Measurements from ENCODE around the gene C1QTNF9.

Gene C1QTNF9

DNA sequence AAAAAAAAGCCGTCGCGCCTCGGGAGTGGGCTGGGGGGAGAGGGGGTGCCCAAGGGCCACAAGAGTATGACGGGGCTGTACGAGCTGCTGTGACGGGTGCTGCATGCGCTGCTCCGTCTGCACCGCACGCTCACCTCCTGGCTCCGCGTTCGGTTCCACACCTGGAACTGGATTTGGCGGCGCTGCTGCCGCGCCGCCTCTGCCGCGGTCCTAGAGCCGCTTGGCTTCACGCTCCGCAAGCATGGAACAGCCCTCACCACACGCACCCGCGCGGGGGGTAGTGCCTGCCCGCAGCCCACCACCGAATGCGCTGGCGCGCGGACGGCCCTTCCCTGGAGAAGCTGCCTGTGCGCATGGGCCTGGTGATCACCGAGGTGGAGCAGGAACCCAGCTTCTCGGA, 18.8 kb downstream of the C1QTNF9 start:
- Histone ChIP-seq H4K20me1 (ENCODE audit: insufficient read depth, low read length) (no peaks in the 10 kb centered on the region), H3K9ac (ENCODE audit: low read depth, low read length) (no peak overlapping the region), H3K79me2 (ENCODE audit: insufficient read depth, low read length) (no peaks in the 10 kb centered on the region), H3K9me3 (ENCODE audit: insufficient read depth, low read length, severe bottlenecking) (no peaks in the 10 kb centered on the region), H3K27ac (ENCODE audit: low read length) (no peak overlapping the region), H2AFZ (ENCODE audit: low read depth, low read length) (no peak overlapping the region), H3K4me1 (ENCODE audit: insufficient read depth, low read length) (no peaks in the 10 kb centered on the region), H3K36me3 (ENCODE audit: insufficient read depth, low read length) (no peaks in the 10 kb centered on the region), H3K4me3 (ENCODE audit: low read depth in 1 of 2, low read length in 2 of 2) (no peak overlapping the region), H3K4me2 (ENCODE audit: insufficient read depth, low read length) (no peak overlapping the region), H3K27me3 (ENCODE audit: insufficient read depth, low read length, poor library complexity) (no peaks in the 10 kb centered on the region)
- ATAC-seq (ENCODE audit: insufficient read depth, low read depth) (no peak), DNase-seq (no peak)
- TF ChIP-seq EZH2 (IDR thresholded peaks at IDR 0.05; ENCODE audit: borderline replicate concordance, low read depth, low read length, severe bottlenecking), result no peak
- TF ChIP-seq, protein P1, sequence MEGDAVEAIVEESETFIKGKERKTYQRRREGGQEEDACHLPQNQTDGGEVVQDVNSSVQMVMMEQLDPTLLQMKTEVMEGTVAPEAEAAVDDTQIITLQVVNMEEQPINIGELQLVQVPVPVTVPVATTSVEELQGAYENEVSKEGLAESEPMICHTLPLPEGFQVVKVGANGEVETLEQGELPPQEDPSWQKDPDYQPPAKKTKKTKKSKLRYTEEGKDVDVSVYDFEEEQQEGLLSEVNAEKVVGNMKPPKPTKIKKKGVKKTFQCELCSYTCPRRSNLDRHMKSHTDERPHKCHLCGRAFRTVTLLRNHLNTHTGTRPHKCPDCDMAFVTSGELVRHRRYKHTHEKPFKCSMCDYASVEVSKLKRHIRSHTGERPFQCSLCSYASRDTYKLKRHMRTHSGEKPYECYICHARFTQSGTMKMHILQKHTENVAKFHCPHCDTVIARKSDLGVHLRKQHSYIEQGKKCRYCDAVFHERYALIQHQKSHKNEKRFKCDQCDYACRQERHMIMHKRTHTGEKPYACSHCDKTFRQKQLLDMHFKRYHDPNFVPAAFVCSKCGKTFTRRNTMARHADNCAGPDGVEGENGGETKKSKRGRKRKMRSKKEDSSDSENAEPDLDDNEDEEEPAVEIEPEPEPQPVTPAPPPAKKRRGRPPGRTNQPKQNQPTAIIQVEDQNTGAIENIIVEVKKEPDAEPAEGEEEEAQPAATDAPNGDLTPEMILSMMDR (IDR thresholded peaks at IDR 0.05; ENCODE audit: borderline replicate concordance, extremely low read depth, low read length, poor library complexity, severe bottlenecking), result no peak

DNA sequence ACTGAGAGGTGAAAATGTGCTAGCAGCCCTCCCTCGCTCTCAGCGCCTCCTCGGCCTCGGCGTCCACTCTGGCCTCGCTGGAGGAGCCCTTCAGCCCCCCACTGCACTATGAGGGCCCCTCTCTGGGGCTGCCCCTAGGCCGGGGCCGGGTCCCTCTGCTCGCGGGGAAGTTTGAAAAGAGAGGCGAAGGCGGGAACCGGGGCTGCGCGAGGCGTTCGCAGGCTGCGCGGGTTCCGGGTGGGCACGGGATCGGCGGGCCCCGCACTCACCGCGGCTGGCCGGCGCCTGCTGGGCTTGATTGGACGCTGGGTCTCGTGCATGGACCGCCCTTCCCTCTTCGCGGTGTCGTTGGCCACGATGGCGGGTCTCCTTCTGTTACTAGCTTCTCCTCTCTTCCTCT, 29.3 kb downstream of the C1QTNF9 start:
- TF ChIP-seq EZH2 (IDR thresholded peaks at IDR 0.05; ENCODE audit: borderline replicate concordance, low read depth, low read length, severe bottlenecking), result no peak
- TF ChIP-seq, protein P1 (IDR thresholded peaks at IDR 0.05; ENCODE audit: borderline replicate concordance, extremely low read depth, low read length, poor library complexity, severe bottlenecking), result no peak
- no peak overlapping the region for H3K4me2 ChIP-seq (ENCODE audit: insufficient read depth, low read length)
- ATAC-seq (ENCODE audit: insufficient read depth, low read depth), result no peak

DNA sequence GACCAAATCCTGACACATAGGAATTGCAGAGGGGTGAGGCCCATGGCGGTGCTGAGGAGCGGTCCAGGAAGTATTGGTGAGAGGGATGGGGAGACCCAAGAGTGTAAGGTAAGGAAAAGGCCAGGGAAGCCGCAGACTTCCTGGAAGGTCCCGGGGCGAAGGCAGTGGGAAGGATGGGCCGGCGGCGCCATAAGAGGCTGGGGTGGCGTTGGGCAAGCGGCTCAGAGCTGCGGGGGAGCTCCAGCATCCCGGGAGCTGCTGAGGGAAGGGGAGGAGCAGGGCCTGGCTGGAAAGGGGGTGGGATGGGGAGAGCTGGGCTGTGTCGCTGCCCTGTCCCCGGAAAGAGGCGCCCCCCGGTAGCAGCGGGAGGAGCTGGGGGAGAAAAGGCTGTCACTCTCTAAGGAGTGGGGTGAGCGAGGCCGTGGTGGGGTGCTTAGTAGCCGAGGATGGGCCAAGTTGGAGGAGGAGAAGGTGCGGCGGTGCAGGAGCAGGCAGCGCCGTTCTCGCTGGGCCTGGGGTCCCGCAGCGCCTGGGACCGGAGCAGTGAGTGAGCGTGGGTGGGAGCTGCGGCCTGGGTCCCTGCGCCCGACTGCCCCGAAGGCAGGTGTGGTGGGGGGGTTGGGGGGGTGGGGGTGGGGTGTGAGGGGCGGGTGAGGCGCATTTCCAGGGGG, 30.7 kb downstream of the C1QTNF9 start:
- Histone ChIP-seq H3K79me2 (ENCODE audit: insufficient read depth, low read length) (no peaks in the 10 kb centered on the region), H3K4me1 (ENCODE audit: insufficient read depth, low read length) (no peaks in the 10 kb centered on the region), H3K27me3 (ENCODE audit: insufficient read depth, low read length, poor library complexity) (no peaks in the 10 kb centered on the region), H2AFZ (ENCODE audit: low read depth, low read length) (no peak overlapping the region), H3K36me3 (ENCODE audit: insufficient read depth, low read length) (no peaks in the 10 kb centered on the region), H3K9me3 (ENCODE audit: insufficient read depth, low read length, severe bottlenecking) (no peaks in the 10 kb centered on the region), H3K4me2 (ENCODE audit: insufficient read depth, low read length) (no peak overlapping the region), H3K27ac (ENCODE audit: low read length) (no peak overlapping the region), H4K20me1 (ENCODE audit: insufficient read depth, low read length) (no peaks in the 10 kb centered on the region), H3K9ac (ENCODE audit: low read depth, low read length) (no peak overlapping the region), H3K4me3 (ENCODE audit: low read depth in 1 of 2, low read length in 2 of 2) (no peak overlapping the region)
- TF ChIP-seq EZH2 (IDR thresholded peaks at IDR 0.05; ENCODE audit: borderline replicate concordance, low read depth, low read length, severe bottlenecking), result no peak
- TF ChIP-seq, protein P1 (IDR thresholded peaks at IDR 0.05; ENCODE audit: borderline replicate concordance, extremely low read depth, low read length, poor library complexity, severe bottlenecking), result no peak
- ATAC-seq (ENCODE audit: insufficient read depth, low read depth), result no peak
- DNase-seq, result no peak

More for the DNA sequence above, 29.3 kb downstream of the C1QTNF9 start:
- Histone ChIP-seq H3K79me2 (ENCODE audit: insufficient read depth, low read length) (no peaks in the 10 kb centered on the region), H4K20me1 (ENCODE audit: insufficient read depth, low read length) (no peaks in the 10 kb centered on the region), H2AFZ (ENCODE audit: low read depth, low read length) (no peak overlapping the region), H3K36me3 (ENCODE audit: insufficient read depth, low read length) (no peaks in the 10 kb centered on the region), H3K4me3 (ENCODE audit: low read depth in 1 of 2, low read length in 2 of 2) (no peak overlapping the region), H3K27me3 (ENCODE audit: insufficient read depth, low read length, poor library complexity) (no peaks in the 10 kb centered on the region), H3K27ac (ENCODE audit: low read length) (no peak overlapping the region), H3K4me1 (ENCODE audit: insufficient read depth, low read length) (no peaks in the 10 kb centered on the region), H3K9me3 (ENCODE audit: insufficient read depth, low read length, severe bottlenecking) (no peaks in the 10 kb centered on the region), H3K9ac (ENCODE audit: low read depth, low read length) (no peak overlapping the region)
- DNase-seq, result no peak
